SH-SY5Y (cell line): ENCODE data around the gene STX16.

Experiments used
- GATA2 ChIP-seq: IDR thresholded peaks from 2 replicates; pipeline ENCODE4 v1.6.1; 2011; ENCODE audit warnings: mild to moderate bottlenecking, low read depth, low read length
- GATA3 ChIP-seq: IDR thresholded peaks from 2 replicates; pipeline ENCODE4 v1.6.1; 2011; ENCODE audit warnings: low read depth, mild to moderate bottlenecking, low read length, moderate library complexity

The STX16 gene

DNA sequence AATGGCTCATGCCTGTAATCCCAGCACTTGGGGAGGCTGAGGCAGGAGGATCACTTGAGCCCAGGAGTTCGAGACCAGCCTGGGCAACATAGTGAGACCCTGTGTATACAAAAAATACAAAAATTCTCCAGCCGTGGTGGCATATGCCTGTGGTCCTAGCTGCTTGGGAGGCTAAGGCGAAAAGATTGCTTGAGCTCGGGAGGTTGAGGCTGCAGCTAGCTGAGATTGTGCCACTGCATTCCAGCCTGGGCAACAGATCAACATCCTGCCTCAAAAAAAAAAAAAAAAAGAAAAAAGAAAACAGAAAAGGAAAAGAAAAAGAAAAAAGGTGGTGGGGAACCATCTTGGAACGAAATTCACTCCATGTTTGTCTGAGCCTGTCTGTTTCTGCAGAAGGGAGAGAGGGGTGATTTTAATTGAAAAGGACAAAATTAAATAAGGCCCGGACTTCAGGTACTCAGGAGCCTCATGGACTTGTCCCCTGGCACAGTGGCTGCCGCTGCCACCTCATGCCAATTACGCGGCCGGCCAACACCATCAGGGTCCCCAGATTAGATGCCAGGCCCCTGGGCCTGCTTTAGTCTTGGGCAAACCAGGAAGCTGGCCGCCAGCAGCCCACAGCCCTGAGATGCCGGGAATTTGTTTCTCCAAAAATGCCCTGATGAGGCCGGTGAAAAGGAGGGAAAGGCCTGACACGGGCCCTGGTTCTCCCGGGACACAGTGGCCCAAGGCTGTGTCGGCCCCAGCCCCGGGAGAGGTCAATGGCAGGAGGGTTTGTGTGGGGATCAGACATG, 37.8 kb upstream of the STX16 start:
- TF ChIP-seq GATA3 (no peak), GATA2 (no peak)

DNA sequence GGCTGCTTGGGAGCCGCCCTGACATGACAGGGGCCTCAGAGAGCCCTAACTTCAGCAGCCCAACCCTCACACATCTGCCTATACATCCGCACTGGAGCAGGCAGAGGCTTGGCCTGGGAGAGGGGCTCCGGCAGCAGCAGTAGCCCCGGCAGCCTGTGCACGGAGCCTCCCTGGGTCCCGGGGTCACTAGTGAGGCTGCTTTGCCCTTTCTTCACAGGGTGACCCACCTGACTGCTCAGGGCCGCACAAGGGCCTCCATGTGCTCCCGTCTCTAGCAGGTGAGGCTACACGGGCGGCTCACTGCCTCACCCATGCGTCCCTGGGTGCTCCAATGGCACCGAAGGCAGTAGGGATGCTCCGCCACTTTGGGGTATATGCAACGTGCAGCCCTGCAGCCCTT, 36.7 kb upstream of the STX16 start:
- TF ChIP-seq GATA3 (no peak), GATA2 (no peak)

- no peak for TF ChIP-seq GATA2
- no peak for TF ChIP-seq GATA3
Observed at GRCh38 chr20:58614984-58615760, 35.9 kb upstream of the STX16 start.

GRCh38 chr20:58616411-58616810, 34.7 kb upstream of the STX16 start:
- no peak for TF ChIP-seq GATA3
- no peak for TF ChIP-seq GATA2

DNA sequence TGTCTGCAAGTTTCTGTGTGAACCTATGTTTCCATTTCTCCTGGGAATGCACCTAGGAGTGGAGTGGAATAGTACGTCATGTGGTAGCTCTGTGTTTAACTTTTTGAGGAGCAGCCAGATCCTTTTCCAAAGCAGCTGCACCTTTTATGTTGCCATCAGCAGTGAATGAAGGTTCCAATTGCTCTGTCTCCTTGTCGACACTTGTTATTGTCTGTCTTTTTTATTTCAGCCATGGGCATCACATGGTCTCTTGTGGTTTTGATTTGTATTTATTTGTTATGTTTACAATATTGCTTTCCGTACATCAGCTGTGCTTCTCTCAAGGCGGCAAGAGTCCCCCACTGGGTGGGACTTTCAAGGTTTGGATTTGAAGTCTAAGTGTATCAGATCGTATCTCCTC, 33.9 kb upstream of the STX16 start:
- TF ChIP-seq GATA2, result no peak
- TF ChIP-seq GATA3, result no peak

DNA sequence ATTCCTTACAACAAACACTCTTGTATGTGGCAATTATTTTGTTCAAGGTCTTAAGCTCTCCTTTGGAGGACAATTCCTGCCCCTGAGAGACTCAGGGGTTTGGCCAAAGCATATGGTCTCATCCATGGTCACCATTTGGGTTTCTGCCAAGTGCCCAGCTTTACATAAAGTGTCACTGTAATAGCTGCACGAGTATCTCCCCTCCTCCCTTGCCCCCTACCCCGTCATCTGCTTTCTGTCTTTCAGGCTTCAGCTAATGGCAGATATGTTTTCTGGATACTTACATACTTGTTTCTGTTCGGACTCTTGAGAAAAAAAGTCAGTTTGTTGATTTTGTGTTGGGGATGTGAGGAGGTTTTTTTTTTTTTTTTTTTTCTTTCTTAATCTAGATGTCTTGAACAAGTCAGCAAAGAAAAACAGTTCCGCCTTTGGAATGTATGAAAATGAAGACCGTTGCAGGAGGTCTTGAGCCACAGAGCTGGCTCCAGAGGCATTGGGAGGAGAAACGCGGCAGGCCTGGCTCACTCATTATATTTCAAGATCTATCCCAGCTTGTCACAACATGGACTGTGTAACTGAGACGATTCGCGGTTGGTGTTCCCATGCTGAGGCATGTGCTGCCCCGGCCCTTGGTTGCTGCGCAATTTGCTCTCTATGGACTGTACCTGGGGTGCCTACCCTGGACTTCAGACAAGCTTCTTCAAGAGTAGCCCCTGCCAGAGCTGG, 32.6 kb upstream of the STX16 start:
- TF ChIP-seq GATA2 (no peak), GATA3 (no peak)

DNA sequence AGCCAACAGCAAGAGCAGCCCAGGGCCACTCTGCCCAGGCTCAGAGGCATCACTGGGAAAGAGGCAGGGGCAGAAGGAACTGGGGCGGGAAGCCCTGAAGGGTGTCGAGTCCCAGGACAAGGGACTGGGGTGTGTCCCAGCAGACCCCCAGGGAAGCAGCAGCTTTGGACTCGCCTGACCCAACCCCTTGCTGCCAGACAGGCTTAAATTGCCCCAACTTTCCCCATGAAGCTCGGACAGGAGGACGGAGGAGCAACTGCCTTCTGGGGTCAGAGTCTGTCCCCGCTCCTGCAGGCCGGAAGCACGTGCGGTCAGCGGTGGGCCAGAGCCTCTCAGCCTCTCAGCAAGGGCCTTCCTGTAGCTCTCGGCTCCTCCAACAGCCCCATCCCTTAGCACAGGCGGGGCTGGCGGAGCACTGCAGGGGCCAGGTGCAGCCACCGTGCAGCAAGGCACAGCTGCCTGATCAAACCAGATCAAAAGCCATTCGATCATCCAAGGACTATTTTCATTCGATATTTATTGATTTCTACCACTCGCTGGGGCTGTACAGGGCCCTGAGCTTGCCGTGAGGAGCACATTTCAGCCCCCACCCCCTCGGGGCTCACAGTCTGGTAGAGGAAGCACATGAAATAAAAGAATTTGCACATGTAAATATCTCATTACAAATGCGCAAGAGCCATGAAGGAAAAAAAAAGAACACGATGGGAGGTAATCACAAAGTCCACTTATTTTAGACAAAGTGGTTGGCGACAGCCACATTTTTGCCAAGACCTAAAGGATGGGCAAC, 31.8 kb upstream of the STX16 start:
- TF ChIP-seq GATA2 (no peak), GATA3 (no peak)

GRCh38 chr20:58619864-58620431, 31.1 kb upstream of the STX16 start:
- TF ChIP-seq GATA2 (no peak), GATA3 (no peak)

DNA sequence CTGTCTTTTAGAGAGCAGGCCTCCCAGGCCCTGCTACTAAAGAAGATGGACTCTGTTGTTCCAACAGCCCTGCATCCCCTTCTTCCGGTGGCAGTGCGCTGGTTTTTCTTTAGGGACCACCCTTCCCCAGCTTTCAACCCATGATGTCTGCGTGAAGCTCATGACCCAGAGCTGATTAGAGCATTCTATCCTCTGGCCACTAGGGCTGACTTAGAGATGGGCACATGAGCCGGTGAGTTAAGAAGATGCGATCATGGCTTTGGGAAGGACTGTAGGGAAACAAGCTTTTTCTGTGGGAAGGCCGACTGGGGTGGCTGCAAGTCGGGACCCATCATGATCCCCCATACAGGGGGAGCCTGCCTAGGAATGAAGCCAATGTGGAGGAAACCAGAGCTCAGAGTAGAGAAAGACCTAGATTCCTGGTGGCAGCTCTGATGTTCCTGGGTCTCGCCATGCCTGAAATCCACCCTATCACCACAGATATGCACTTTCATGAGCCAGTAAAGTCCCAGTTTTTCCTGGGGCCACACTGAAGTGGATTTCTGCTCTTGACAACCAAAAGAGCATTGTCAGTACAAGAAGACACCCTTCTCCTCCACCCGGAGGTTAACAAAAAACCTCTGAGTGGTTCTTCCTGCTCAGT, 29.1 kb upstream of the STX16 start:
- TF ChIP-seq GATA2, result no peak
- TF ChIP-seq GATA3, result no peak

- TF ChIP-seq GATA3, result no peak
- no peak for TF ChIP-seq GATA2
Observed at GRCh38 chr20:58622671-58623578, 28.2 kb upstream of the STX16 start.

DNA sequence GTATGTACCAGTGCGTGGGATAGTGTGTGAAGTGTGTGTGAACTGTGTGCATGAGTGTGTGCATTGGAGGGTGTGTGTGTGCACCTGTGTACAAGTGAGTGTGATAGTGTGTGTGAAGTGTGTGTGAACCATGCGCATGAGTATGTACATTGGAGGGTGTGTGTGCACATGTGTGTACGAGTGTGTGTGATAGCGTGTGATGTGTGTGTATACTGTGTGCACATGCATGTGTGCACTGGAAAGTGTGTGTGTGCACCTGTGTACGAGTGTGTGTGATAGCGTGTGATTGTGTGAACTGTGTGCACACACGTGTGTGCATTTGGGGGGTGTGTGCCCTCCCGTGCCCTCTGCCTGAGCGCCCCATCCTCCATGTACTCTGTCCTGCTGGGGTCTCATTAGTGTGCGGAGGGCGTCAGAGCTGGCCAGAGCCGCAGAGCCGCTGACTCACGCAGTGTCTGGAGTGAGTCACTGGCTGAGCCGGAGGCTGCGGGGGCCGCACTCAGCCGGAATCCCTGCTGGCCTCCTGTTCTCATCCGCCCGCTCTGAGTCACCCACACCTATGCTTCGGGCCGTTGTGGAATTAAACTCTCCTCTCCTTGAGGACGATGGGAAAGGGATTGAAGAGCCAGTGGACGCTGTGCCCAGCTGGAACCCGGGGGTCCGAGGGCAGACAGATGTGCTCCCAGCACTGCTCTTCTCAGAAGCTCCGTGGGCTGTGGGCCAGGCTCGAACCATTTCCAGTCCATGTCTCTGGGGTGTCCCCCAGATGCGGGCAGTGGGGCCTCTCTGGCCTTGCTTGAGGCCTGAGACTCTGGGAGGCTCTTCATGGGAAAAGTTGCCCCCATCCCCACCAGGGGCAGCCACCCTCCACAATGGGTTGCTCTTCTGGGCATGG, 27.3 kb upstream of the STX16 start:
- no peak for TF ChIP-seq GATA2
- no peak for TF ChIP-seq GATA3
